A549 (cell line): ENCODE measurements around the gene NAV2.

Experiments used
- CTCF ChIP-seq: fragments of >200 bp; sonication (Bioruptor Twin); formaldehyde crosslinking; IDR thresholded peaks from 3 replicates; pipeline ENCODE4 v1.5.1; 2016
- TF ChIP-seq, protein P1 (sequence below): IDR thresholded peaks from 2 replicates; pipeline ENCODE4 v1.6.1; 2012

- no peak for TF ChIP-seq CTCF
- TF ChIP-seq, protein P1, sequence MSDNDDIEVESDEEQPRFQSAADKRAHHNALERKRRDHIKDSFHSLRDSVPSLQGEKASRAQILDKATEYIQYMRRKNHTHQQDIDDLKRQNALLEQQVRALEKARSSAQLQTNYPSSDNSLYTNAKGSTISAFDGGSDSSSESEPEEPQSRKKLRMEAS, result no peak
Observed at GRCh38 chr11:19713196-19714021, 772 bp downstream of the NAV2 start.
